ENCODE results near the gene TNPO3. TPM values are rescaled to one million over a fixed set of nuclear protein-coding genes. Genes with fewer than 3 reads are reported as not detected.

TNPO3 gene
- polyA plus RNA-seq, 1 of the 3 experiments (the other 2 are of a cell fraction), result 27.8 TPM

- no peak for TF ChIP-seq REST (IDR thresholded peaks at IDR 0.05; ENCODE audit: low read depth, low read length)
- TF ChIP-seq USF2 (IDR thresholded peaks at IDR 0.05; ENCODE audit: borderline replicate concordance, low read depth, low read length), result no peak
Measured at GRCh38 chr7:128935342-128935730, 119.6 kb downstream of the TNPO3 start (continued).

- H3K27me3 ChIP-seq (ENCODE audit: insufficient read depth), result peaks cover 41% of the 10 kb centered on the region
- DNase-seq, result no peak
- peaks cover 3 to 11% of the 10 kb centered on the region in 2 experiments; a peak in 1 of 4 replicates for H3K4me1 ChIP-seq (ENCODE audit: control insufficient read depth in 1 of 2, insufficient read depth in 2 of 2, low read depth in 1 of 2, low read length in 1 of 2)
- no peaks in the 10 kb centered on the region for H4K20me1 ChIP-seq (ENCODE audit: insufficient read depth)
- H3K4me3 ChIP-seq (ENCODE audit: low read depth in 2 of 2, low read length in 1 of 2), result no peak overlapping the region
- no peak overlapping the region for H2AFZ ChIP-seq (ENCODE audit: low read depth)
- WGBS (ENCODE audit: low lambda C conversion rate), result 60% methylated on average over 14 of the region's 14 CpGs
- TF ChIP-seq FOXM1 (IDR thresholded peaks at IDR 0.05; ENCODE audit: low read depth) (no peak), RCOR1 (IDR thresholded peaks at IDR 0.05; ENCODE audit: low read length) (no peak), JUND (IDR thresholded peaks at IDR 0.05) (no peak), REST (IDR thresholded peaks at IDR 0.05; ENCODE audit: low read depth, low read length) (no peak), NFIC (IDR thresholded peaks at IDR 0.05; ENCODE audit: borderline replicate concordance) (no peak), POLR2AphosphoS5 (IDR thresholded peaks at IDR 0.05; ENCODE audit: low read depth, low read length) (no peak), USF1 (IDR thresholded peaks at IDR 0.05; ENCODE audit: borderline replicate concordance, low read depth) (no peak), TEAD4 (IDR thresholded peaks at IDR 0.05; ENCODE audit: borderline replicate concordance, insufficient read depth) (no peak), EP300 (IDR thresholded peaks at IDR 0.05; ENCODE audit: borderline replicate concordance in 1 of 2, low read depth in 1 of 2, low read length in 1 of 2) (no peak), TCF12 (IDR thresholded peaks at IDR 0.05) (no peak)
- TF ChIP-seq, protein P1, sequence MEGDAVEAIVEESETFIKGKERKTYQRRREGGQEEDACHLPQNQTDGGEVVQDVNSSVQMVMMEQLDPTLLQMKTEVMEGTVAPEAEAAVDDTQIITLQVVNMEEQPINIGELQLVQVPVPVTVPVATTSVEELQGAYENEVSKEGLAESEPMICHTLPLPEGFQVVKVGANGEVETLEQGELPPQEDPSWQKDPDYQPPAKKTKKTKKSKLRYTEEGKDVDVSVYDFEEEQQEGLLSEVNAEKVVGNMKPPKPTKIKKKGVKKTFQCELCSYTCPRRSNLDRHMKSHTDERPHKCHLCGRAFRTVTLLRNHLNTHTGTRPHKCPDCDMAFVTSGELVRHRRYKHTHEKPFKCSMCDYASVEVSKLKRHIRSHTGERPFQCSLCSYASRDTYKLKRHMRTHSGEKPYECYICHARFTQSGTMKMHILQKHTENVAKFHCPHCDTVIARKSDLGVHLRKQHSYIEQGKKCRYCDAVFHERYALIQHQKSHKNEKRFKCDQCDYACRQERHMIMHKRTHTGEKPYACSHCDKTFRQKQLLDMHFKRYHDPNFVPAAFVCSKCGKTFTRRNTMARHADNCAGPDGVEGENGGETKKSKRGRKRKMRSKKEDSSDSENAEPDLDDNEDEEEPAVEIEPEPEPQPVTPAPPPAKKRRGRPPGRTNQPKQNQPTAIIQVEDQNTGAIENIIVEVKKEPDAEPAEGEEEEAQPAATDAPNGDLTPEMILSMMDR (IDR thresholded peaks at IDR 0.05), result no peak
- no peaks in the 10 kb centered on the region for H3K79me2 ChIP-seq (ENCODE audit: insufficient read depth)
- no peaks in the 10 kb centered on the region for H3K36me3 ChIP-seq (replicated peaks in 1 of 2; ENCODE audit: control insufficient read depth in 1 of 2, insufficient read depth in 2 of 2, low read length in 1 of 2)
- H3K9me3 ChIP-seq, result no peaks in the 10 kb centered on the region
- H3K9me2 ChIP-seq, result no peaks in the 10 kb centered on the region
- no peak overlapping the region for H3K9ac ChIP-seq
- H3K27ac ChIP-seq (ENCODE audit: low read depth in 2 of 2, low read length in 1 of 2), result no peak overlapping the region
- peaks cover 3% of the 10 kb centered on the region for H3F3A ChIP-seq (replicated peaks; ENCODE audit: insufficient read depth)
- CTCF ChIA-PET, result interaction anchor here (0.7 to 2.3 kb wide), 7 partner anchors 12 to 280 kb away, joined by 3 to 8 read pairs (median 5); no protein-coding TSS in a partner anchor
- POLR2A ChIA-PET, result no interaction called here
- no peak overlapping the region for H3K4me2 ChIP-seq
Measured at GRCh38 chr7:128934361-128935341, 120.3 kb downstream of the TNPO3 start.

All from SK-N-SH (cell line).